H9 (cell line): Measurements from ENCODE around the gene EFCAB6. TPM values are rescaled to one million over a fixed set of nuclear protein-coding genes. Genes with fewer than 3 reads are reported as not detected.

Experiments used
- DNase-seq: peaks from one replicate; pipeline ENCODE4 v3.0.0-alpha.2; 2017
- H2AFZ ChIP-seq: one replicate; pipeline ENCODE4 v1.6.1; 2013; ENCODE audit warnings: mild to moderate bottlenecking, low read length, control low read depth, moderate library complexity
- H2AK5ac ChIP-seq: 2 replicates; pipeline ENCODE4 v1.6.1; 2013; ENCODE audit warnings: low read length, control low read depth, mixed read lengths; ENCODE audit not compliant: insufficient read length
- H2BK120ac ChIP-seq: one replicate; pipeline ENCODE4 v1.6.1; 2013; ENCODE audit warnings: low read depth, mild to moderate bottlenecking, low read length, control low read depth, inconsistent platforms; ENCODE audit not compliant: poor library complexity, severe bottlenecking
- H2BK12ac ChIP-seq: 2 replicates; pipeline ENCODE4 v1.6.1; 2013; ENCODE audit warnings: low read length, control low read depth, mixed read lengths, low read depth; ENCODE audit not compliant: insufficient read length
- H2BK15ac ChIP-seq: 2 replicates; pipeline ENCODE4 v1.6.1; 2013; ENCODE audit warnings: low read depth, low read length, control low read depth
- H2BK20ac ChIP-seq: one replicate; pipeline ENCODE4 v1.6.1; 2013; ENCODE audit warnings: low read depth, mild to moderate bottlenecking, low read length, control low read depth, inconsistent platforms; ENCODE audit not compliant: poor library complexity, severe bottlenecking
- H2BK5ac ChIP-seq: 2 replicates; pipeline ENCODE4 v1.6.1; 2013; ENCODE audit warnings: low read length, control low read depth, mixed read lengths; ENCODE audit not compliant: insufficient read length
- H3K14ac ChIP-seq: 2 replicates; pipeline ENCODE4 v1.6.1; 2013; ENCODE audit warnings: low read length, control low read depth; ENCODE audit not compliant: insufficient read depth
- H3K18ac ChIP-seq: 2 replicates; pipeline ENCODE4 v1.6.1; 2013; ENCODE audit warnings: low read depth, mild to moderate bottlenecking, mixed read lengths, low read length, control low read depth; ENCODE audit not compliant: insufficient read length
- H3K23ac ChIP-seq: 2 replicates; pipeline ENCODE4 v1.6.1; 2013; ENCODE audit warnings: low read length, control low read depth, mixed read lengths, low read depth; ENCODE audit not compliant: insufficient read length
- H3K23me2 ChIP-seq: 2 replicates; pipeline ENCODE4 v1.6.1; 2013; ENCODE audit warnings: low read depth, mild to moderate bottlenecking, mixed read lengths, low read length, control low read depth; ENCODE audit not compliant: insufficient read length, poor library complexity, severe bottlenecking
- H3K27ac ChIP-seq: 2 replicates; pipeline ENCODE4 v1.5.1; 2013; ENCODE audit warnings: low read length, control low read depth, mixed read lengths, low read depth; ENCODE audit not compliant: insufficient read length
- H3K27me3 ChIP-seq: 2 replicates; pipeline ENCODE4 v1.6.1; 2013; ENCODE audit warnings: low read length, control low read depth, inconsistent platforms; ENCODE audit not compliant: insufficient read depth
- H3K4ac ChIP-seq: 2 replicates; pipeline ENCODE4 v1.6.1; 2013; ENCODE audit warnings: low read depth, mild to moderate bottlenecking, control low read depth, inconsistent platforms, low read length, moderate library complexity
- H3K4me1 ChIP-seq: 2 replicates; pipeline ENCODE4 v1.6.1; 2013; ENCODE audit warnings: low read length, control low read depth, inconsistent platforms; ENCODE audit not compliant: insufficient read depth
- H3K4me2 ChIP-seq: 2 replicates; pipeline ENCODE4 v1.6.1; 2013; ENCODE audit warnings: low read length, control low read depth, mixed read lengths; ENCODE audit not compliant: insufficient read length, insufficient read depth
- H3K56ac ChIP-seq: 2 replicates; pipeline ENCODE4 v1.6.1; 2013; ENCODE audit warnings: low read depth, mild to moderate bottlenecking, mixed read lengths, low read length, control low read depth; ENCODE audit not compliant: insufficient read length
- H3K79me1 ChIP-seq: 2 replicates; pipeline ENCODE4 v1.6.1; 2013; ENCODE audit warnings: low read depth, mild to moderate bottlenecking, moderate library complexity, low read length, control low read depth, inconsistent platforms; ENCODE audit not compliant: insufficient read depth, poor library complexity, severe bottlenecking
- H3K79me2 ChIP-seq: 2 replicates; pipeline ENCODE4 v1.6.1; 2013; ENCODE audit warnings: low read length, control low read depth, inconsistent platforms; ENCODE audit not compliant: insufficient read depth
- H3K9ac ChIP-seq: 2 replicates; pipeline ENCODE4 v1.6.1; 2013; ENCODE audit warnings: low read length, control low read depth, mixed read lengths; ENCODE audit not compliant: insufficient read length; ENCODE audit errors: extremely low read depth
- H3K9me3 ChIP-seq: one replicate; pipeline ENCODE4 v1.6.1; 2013; ENCODE audit warnings: low read depth, low read length, inconsistent platforms; ENCODE audit not compliant: control insufficient read depth
- H3T11ph ChIP-seq: one replicate; pipeline ENCODE4 v1.6.1; 2013; ENCODE audit warnings: mild to moderate bottlenecking, low read length, control low read depth, inconsistent platforms
- H4K20me1 ChIP-seq: one replicate; pipeline ENCODE4 v1.6.1; 2013; ENCODE audit not compliant: control insufficient read depth, insufficient read length, insufficient read depth
- H4K5ac ChIP-seq: 2 replicates; pipeline ENCODE4 v1.6.1; 2013; ENCODE audit warnings: low read depth, mild to moderate bottlenecking, mixed read lengths, low read length, control low read depth; ENCODE audit not compliant: insufficient read length
- H4K8ac ChIP-seq: replicated peaks from 2 replicates; pipeline ENCODE4 v1.6.1; 2013; ENCODE audit warnings: low read length, control low read depth, mixed read lengths, low read depth; ENCODE audit not compliant: insufficient read length
- H4K91ac ChIP-seq: 2 replicates; pipeline ENCODE4 v1.6.1; 2013; ENCODE audit warnings: low read depth, mild to moderate bottlenecking, moderate library complexity, mixed read lengths, low read length, control low read depth; ENCODE audit not compliant: insufficient read length
- H3K27ac Mint-ChIP-seq, 3 experiments: 2 replicates in 2 of 3; 3 replicates in 1 of 3; pipeline ENCODE4 v1.8.0; 2020 to 2021; ENCODE audit warnings: mixed read lengths in 3 of 3, mild to moderate bottlenecking in 1 of 3, moderate library complexity in 1 of 3
- H3K27me3 Mint-ChIP-seq: 2 replicates; pipeline ENCODE4 v1.8.0; 2021; ENCODE audit warnings: low read depth, mild to moderate bottlenecking, moderate library complexity, mixed read lengths
- H3K36me3 Mint-ChIP-seq, 3 experiments: 2 replicates in 2 of 3; 3 replicates in 1 of 3; pipeline ENCODE4 v1.8.0; 2020 to 2021; ENCODE audit warnings: low read depth in 3 of 3, mixed read lengths in 3 of 3; ENCODE audit not compliant: insufficient read depth in 1 of 3
- H3K4me1 Mint-ChIP-seq, 2 experiments: 2 replicates each; pipeline ENCODE4 v1.8.0; 2020; ENCODE audit warnings: mixed read lengths in 2 of 2
- H3K4me3 Mint-ChIP-seq, 2 experiments: 2 replicates in 1 of 2; 3 replicates in 1 of 2; pipeline ENCODE4 v1.8.0; 2020 to 2021; ENCODE audit warnings: mild to moderate bottlenecking in 2 of 2, mixed read lengths in 2 of 2, moderate library complexity in 1 of 2
- H3K9me3 Mint-ChIP-seq, 2 experiments: 2 replicates in 1 of 2; 3 replicates in 1 of 2; pipeline ENCODE4 v1.8.0; 2020; ENCODE audit warnings: mild to moderate bottlenecking in 2 of 2, mixed read lengths in 2 of 2, moderate library complexity in 1 of 2
- WGBS: extraction: QIAGEN DNeasy Blood & Tissue Kit; methylation state at CpG from one replicate; pipeline ENCODE4 v1.1.7; 2013; ENCODE audit warnings: missing lambda C conversion rate, low lambda C conversion rate, mixed read lengths; ENCODE audit not compliant: insufficient read length; ENCODE audit errors: extremely low coverage; 5-methylcytosine and 5-hydroxymethylcytosine counted together
- total RNA-seq: library from RNA; stranded (reverse); gene quantifications from 2 replicates; pipeline ENCODE4 v1.2.1, GENCODE V29; 2021
- TF ChIP-seq, protein P1 (sequence below): fragments of 200-600 bp; sonication (generic); conservative IDR thresholded peaks from 3 replicates; pipeline ENCODE4 v1.8.0; 2021; ENCODE audit warnings: antibody characterized with exemption, mild to moderate bottlenecking

Gene EFCAB6
- total RNA-seq, 1 experiment from 2014 or later, result 0.31 TPM

- peaks cover 0 to 2% (median 0%) of the 10 kb centered on the region in 3 experiments; a peak in 2 of 7 replicates for H3K36me3 Mint-ChIP-seq
- H3K23ac ChIP-seq, result no peak overlapping the region
- H3K4me3 Mint-ChIP-seq, result no peak overlapping the region
- no peak overlapping the region for H4K8ac ChIP-seq
- H3K4me1 ChIP-seq, result no peaks in the 10 kb centered on the region
- no peak overlapping the region for H3K9ac ChIP-seq
- H2BK12ac ChIP-seq, result no peak overlapping the region
- TF ChIP-seq, protein P1, sequence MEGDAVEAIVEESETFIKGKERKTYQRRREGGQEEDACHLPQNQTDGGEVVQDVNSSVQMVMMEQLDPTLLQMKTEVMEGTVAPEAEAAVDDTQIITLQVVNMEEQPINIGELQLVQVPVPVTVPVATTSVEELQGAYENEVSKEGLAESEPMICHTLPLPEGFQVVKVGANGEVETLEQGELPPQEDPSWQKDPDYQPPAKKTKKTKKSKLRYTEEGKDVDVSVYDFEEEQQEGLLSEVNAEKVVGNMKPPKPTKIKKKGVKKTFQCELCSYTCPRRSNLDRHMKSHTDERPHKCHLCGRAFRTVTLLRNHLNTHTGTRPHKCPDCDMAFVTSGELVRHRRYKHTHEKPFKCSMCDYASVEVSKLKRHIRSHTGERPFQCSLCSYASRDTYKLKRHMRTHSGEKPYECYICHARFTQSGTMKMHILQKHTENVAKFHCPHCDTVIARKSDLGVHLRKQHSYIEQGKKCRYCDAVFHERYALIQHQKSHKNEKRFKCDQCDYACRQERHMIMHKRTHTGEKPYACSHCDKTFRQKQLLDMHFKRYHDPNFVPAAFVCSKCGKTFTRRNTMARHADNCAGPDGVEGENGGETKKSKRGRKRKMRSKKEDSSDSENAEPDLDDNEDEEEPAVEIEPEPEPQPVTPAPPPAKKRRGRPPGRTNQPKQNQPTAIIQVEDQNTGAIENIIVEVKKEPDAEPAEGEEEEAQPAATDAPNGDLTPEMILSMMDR, result no peak
- no peak overlapping the region for H4K91ac ChIP-seq
- no peak overlapping the region for H3K27ac ChIP-seq
- peaks cover 6% of the 10 kb centered on the region for H3K27me3 Mint-ChIP-seq
- H3K4me2 ChIP-seq, result no peak overlapping the region
- H3K4ac ChIP-seq, result no peak overlapping the region
- no peaks in the 10 kb centered on the region for H4K20me1 ChIP-seq
- H2AFZ ChIP-seq, result no peak overlapping the region
- H3K56ac ChIP-seq, result no peak overlapping the region
- H3K27me3 ChIP-seq, result no peaks in the 10 kb centered on the region
- no peak overlapping the region for H2BK5ac ChIP-seq
- H3K14ac ChIP-seq, result no peak overlapping the region
- no peak overlapping the region for H2BK15ac ChIP-seq
- no peak overlapping the region for H3T11ph ChIP-seq
- no CpG with 5 or more reads among the region's 8 CpGs for WGBS
- no peak for DNase-seq
- peak overlapping the region in 1 of 3 experiments; percentile 34; a peak in 1 of 7 replicates for H3K27ac Mint-ChIP-seq
- H2AK5ac ChIP-seq, result no peak overlapping the region
- H3K79me1 ChIP-seq, result no peaks in the 10 kb centered on the region
- peaks cover 0 to 4% of the 10 kb centered on the region in 2 experiments; a peak in 1 of 5 replicates for H3K9me3 Mint-ChIP-seq
- no peaks in the 10 kb centered on the region for H3K4me1 Mint-ChIP-seq
- no peak overlapping the region for H3K18ac ChIP-seq
- no peak overlapping the region for H2BK20ac ChIP-seq
- no peaks in the 10 kb centered on the region for H3K79me2 ChIP-seq
- H2BK120ac ChIP-seq, result no peak overlapping the region
- no peaks in the 10 kb centered on the region for H3K23me2 ChIP-seq
- no peaks in the 10 kb centered on the region for H3K9me3 ChIP-seq
- H4K5ac ChIP-seq, result no peak overlapping the region
Measured at GRCh38 chr22:43667656-43668055, 144.4 kb downstream of the EFCAB6 start.
